T-helper 2 cell treated with Interferon-gamma antibody and Interleukin-4, amounts not matched to agents 100 ng/mL and 5 ng/mL, for 36 hours (primary cell): Measurements from ENCODE around the gene MTMR10. TPM values are rescaled to one million over a fixed set of nuclear protein-coding genes. Genes with fewer than 3 reads are reported as not detected.

Source experiments
- intact Hi-C: fragments of 100-400 bp; cut with micrococcal nuclease; formaldehyde crosslinking; loops from one replicate; pipeline ENCODE4 v1.15.1; 2023
- total RNA-seq: library from RNA; stranded (reverse); gene quantifications from 2 replicates; pipeline ENCODE4 v1.2.3, GENCODE V29; 2022

Gene MTMR10
- total RNA-seq, 1 donor from 2014 or later, result 19.1 TPM

- intact Hi-C loops, result no loop called here
Measured at GRCh38 chr15:30962659-30963058, 28.8 kb downstream of the MTMR10 start.

- intact Hi-C loops, result no loop called here
Measured at GRCh38 chr15:30962079-30962478, 29.3 kb downstream of the MTMR10 start.

GRCh38 chr15:30958219-30958618 is 33.2 kb downstream of the MTMR10 start:
- intact Hi-C loops, result no loop called here

GRCh38 chr15:30956216-30957124 is 35.0 kb downstream of the MTMR10 start:
- intact Hi-C loops, result no loop called here

- intact Hi-C loops, result no loop called here
Measured at GRCh38 chr15:30954674-30955073, 36.8 kb downstream of the MTMR10 start.

- intact Hi-C loops, result no loop called here
Measured at GRCh38 chr15:30953731-30954378, 37.6 kb downstream of the MTMR10 start.

- intact Hi-C loops, result no loop called here
Measured at GRCh38 chr15:30953183-30953582, 38.2 kb downstream of the MTMR10 start.

- intact Hi-C loops, result no loop called here
Measured at GRCh38 chr15:30943654-30944335, 47.6 kb downstream of the MTMR10 start.

GRCh38 chr15:30941520-30941919 is 49.9 kb downstream of the MTMR10 start:
- intact Hi-C loops, result no loop called here

GRCh38 chr15:30940359-30940758 is 51.1 kb downstream of the MTMR10 start:
- intact Hi-C loops, result no loop called here

- intact Hi-C loops, result no loop called here
Measured at GRCh38 chr15:30939161-30939560, 52.3 kb downstream of the MTMR10 start.

GRCh38 chr15:30933293-30933692 is 58.1 kb downstream of the MTMR10 start:
- intact Hi-C loops, result no loop called here

- intact Hi-C loops, result no loop called here
Measured at GRCh38 chr15:30930422-30930821, 61.0 kb downstream of the MTMR10 start.

- intact Hi-C loops, result no loop called here
Measured at GRCh38 chr15:30929982-30930381, 61.4 kb downstream of the MTMR10 start.

- intact Hi-C loops, result no loop called here
Measured at GRCh38 chr15:30929064-30929669, 62.3 kb downstream of the MTMR10 start.

GRCh38 chr15:30928076-30928475 is 63.4 kb downstream of the MTMR10 start:
- intact Hi-C loops, result no loop called here

GRCh38 chr15:30927148-30927761 is 64.2 kb downstream of the MTMR10 start:
- intact Hi-C loops, result no loop called here

GRCh38 chr15:30926161-30926560 is 65.3 kb downstream of the MTMR10 start:
- intact Hi-C loops, result no loop called here

- intact Hi-C loops, result no loop called here
Measured at GRCh38 chr15:30925686-30926085, 65.7 kb downstream of the MTMR10 start.

- intact Hi-C loops, result no loop called here
Measured at GRCh38 chr15:30924353-30924752, 67.1 kb downstream of the MTMR10 start.

GRCh38 chr15:30923429-30923828 is 68.0 kb downstream of the MTMR10 start:
- intact Hi-C loops, result no loop called here
